ENCODE data around the gene ZNF614. TPM values are rescaled to one million over a fixed set of nuclear protein-coding genes. Genes with fewer than 3 reads are reported as not detected.

The ZNF614 gene
- total RNA-seq, result 5.5 and 5.7 TPM in 2 replicates

DNA sequence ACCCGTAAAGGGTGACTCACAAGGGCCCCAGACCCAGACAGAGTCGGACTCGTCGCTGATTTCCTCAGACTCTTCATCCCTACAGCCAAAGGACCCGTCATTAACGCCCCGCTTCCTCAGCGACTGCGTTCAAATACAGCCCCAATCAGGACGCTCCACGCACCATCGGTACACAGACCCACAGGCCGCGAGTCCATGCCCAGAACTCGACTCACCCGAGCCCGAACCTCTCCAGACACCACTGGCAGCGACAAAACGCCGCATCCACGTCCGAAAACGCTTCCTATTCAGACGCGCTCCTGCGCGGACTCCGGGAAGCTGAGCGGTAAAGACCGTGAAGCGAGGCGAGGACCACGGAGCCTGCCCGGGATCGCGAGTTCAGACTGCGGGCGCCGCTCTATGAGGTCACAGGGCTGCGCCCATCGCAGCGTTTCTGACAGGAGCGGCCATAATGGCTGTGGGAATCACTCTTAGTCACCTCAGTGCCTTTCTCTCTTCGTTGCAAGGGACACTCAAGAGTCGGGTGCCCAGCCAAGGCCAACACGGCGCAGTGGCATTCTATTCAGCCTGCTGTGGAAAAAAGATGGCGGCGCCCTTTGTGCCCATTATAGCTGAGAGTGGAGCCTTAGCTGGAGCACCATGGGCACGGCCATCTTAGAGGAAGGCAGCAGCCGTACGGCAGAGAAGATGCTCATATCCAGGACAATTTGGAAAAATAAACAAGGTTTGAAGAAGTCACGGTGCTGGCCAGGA lies at the start of gene ZNF614:
Gene ZNF614 (minus strand): TSS at position 353 of the 753 bp plus-strand sequence. CDS start 2,634 bp downstream, outside the sequence.

DNA sequence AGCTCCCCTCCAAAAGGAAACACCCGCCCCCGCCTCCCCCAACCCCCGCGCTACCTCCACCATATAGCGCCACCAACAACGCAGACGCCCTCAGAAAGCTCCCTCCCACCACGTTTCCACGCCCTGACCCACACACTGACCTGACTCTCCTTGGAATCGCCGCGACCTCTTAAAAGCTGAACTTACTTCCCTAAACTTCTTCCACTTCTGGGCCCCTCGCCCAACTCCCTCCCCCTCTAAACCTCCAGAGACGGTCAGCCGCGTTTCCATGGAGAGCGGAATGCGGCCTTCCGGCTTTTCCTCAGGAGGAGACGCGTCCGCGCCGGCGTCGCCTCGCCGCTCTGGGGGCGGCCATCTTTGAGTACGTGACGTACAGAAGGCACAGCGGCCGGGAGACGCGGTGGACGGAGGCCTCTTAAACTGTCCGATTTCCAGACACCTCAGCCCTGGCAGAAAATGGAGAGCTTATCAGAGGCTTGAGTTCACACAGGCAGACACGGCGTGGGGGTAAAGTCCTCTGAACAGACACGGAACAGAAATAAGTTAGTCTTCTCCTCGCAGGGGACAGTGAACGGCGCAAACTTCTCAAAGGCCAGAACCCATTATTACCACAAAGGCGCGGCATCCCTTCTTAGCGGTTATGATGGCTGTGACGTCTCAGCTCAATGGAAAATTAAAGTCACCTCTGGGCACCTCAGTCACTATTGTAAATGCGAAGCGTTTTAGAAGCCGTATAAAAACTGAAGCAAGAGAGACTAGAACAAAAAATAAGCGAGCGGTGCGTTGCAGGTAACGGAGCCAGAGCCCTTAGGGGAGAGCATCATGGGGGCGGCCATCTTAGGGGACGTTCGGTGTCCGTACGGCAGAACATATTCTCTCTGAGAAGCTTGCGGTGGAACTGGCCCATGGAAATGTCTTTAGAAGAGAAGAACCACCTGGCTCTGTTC lies 20.6 kb upstream of the ZNF614 start, which contains the start of gene ZNF432:
Gene ZNF432 (minus strand): TSS at position 284 of the 947 bp plus-strand sequence. CDS start 1,970 bp downstream, outside the sequence.

DNA sequence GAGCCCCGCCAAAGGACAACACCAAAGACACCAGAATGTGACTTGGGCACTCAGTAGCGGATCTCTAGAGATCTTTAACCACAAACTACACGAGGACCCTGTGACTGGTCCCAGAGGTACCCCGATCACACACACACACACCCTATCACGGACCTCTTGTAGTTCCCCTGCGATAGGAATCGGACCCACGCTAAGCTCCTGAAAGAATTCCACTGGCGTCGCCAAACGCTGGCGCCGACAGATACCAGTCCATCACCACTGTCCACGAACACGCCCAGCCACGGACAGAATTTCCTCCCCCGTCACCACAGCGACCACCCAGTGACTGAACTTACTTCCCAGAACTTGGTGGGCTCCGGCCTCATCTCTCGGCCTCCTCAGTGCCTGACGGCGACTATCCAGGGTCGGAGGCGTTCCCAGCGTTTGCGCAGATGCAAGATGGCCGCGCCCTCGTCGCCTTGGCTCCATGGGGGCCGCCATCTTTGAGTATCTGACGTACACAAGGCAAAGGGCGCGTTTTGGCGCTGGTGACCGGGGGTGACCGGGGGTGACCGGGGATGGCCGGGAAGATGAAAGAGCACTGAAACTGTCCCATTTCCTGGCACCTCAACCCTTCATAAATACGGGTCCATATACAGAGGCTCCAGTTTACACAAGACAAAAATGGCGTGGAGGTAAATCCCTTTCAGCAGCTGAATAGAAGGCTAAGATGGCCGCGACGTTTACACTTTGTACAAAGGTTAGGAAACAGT lies 20.2 kb downstream of the ZNF614 start, which contains the start of gene ZNF615:
Gene ZNF615 (minus strand): TSS at position 406 of the 752 bp plus-strand sequence. CDS start 4,500 bp downstream, outside the sequence.

DNA sequence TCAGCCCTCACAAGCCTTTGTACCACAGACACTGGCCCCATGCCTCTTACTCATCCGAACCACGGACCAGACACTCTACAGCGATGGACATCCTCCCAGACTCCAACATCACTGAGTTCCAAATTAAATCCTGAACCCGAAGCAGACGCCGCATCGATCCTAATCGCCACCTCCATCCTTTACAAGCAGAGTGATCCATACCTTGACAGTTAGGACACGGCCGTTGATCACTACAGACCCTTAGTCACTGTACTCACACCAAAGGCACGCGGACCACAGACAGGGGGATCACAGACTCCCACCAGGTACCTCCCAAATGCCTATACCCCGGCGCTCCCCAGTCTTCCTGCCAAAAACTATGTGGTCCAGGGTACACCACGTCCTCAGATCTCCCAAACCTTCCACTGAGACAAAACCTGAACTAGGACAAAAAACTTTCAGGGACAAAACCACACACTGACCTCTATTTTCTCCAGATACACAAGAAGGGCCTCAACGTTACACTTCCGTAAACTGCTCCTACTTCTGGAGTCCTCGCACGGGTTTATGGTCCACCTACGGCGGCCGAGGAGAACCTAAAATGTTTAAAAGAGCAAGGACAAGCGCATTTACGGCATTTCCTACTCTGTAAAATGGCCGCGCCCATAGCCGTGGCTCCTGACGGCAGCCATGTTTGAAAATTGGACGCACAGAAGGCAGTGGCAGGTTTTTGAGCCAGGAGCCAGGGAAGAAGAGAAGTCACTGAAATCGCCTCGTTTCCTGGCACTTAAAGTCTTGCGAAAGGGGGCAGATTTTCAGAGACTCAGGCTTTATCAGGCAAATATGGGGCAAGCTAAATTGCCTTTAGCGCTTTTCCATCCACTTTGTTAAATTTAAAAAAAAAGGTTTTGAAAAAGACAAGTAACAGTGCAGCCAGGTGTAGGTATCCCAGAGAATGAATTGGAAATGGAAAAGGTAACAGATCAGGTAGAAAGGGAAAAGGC lies 41.6 kb downstream of the ZNF614 start, which contains the start of gene ZNF350:
Gene ZNF350 (minus strand): TSS at position 532 of the 983 bp plus-strand sequence. CDS start 12,480 bp downstream, outside the sequence.

Other genes with a start within 250 kb of the ZNF614 start
- gene FPR3, start 233.2 kb downstream of the ZNF614 start, total RNA-seq, result not detected in 2 replicates
- gene ZNF577, start 140.4 kb downstream of the ZNF614 start, total RNA-seq, result 1.4 and 3.2 TPM in 2 replicates
- 1.2 and 3.4 TPM in 2 replicates for gene ZNF649, start 123.4 kb downstream of the ZNF614 start, total RNA-seq
- 3.7 and 8.1 TPM in 2 replicates for gene ZNF613, start 100.9 kb downstream of the ZNF614 start, total RNA-seq
- 2.3 and 4.4 TPM in 2 replicates for gene ZNF350, start 41.5 kb downstream of the ZNF614 start, total RNA-seq
- gene ZNF615, start 20.2 kb downstream of the ZNF614 start, total RNA-seq, result 2.3 and 4.6 TPM in 2 replicates
- 4.0 and 4.1 TPM in 2 replicates for gene ZNF432, start 20.5 kb upstream of the ZNF614 start, total RNA-seq
- 5.5 and 8.3 TPM in 2 replicates for gene ZNF841, start 67.4 kb upstream of the ZNF614 start, total RNA-seq
- 4.6 and 6.1 TPM in 2 replicates for gene ZNF616, start 111.6 kb upstream of the ZNF614 start, total RNA-seq
- 2.8 and 5.8 TPM in 2 replicates for gene ZNF836, start 143.2 kb upstream of the ZNF614 start, total RNA-seq
- 208 and 312 TPM in 2 replicates for gene PPP2R1A, start 161.7 kb upstream of the ZNF614 start, total RNA-seq
- 7.1 and 9.2 TPM in 2 replicates for gene ZNF766, start 241.2 kb upstream of the ZNF614 start, total RNA-seq

Measured in myometrial cell (primary cell).